Kidney epithelial cell (primary cell): ENCODE measurements around the gene HPS3. TPM values are rescaled to one million over a fixed set of nuclear protein-coding genes. Genes with fewer than 3 reads are reported as not detected.

Experiments
- DNase-seq: peaks from one replicate; pipeline ENCODE4 v3.0.0-alpha.2; 2010; ENCODE audit warnings: low read depth
- H3K27me3 ChIP-seq: 2 replicates; pipeline ENCODE4 v1.6.0; 2011; ENCODE audit warnings: low read length; ENCODE audit not compliant: control insufficient read depth, insufficient read depth
- H3K36me3 ChIP-seq: 2 replicates; pipeline ENCODE4 v1.5.1; 2011; ENCODE audit warnings: low read length; ENCODE audit not compliant: control insufficient read depth, insufficient read depth
- H3K4me3 ChIP-seq: 2 replicates; pipeline ENCODE4 v1.5.1; 2011; ENCODE audit warnings: low read depth, mild to moderate bottlenecking, control low read depth, low read length
- CTCF ChIP-seq: IDR thresholded peaks from 2 replicates; pipeline ENCODE4 v1.5.1; 2011; ENCODE audit warnings: mild to moderate bottlenecking, moderate library complexity, low read length, control low read depth, inconsistent platforms; ENCODE audit not compliant: insufficient read depth, poor library complexity, severe bottlenecking
- total RNA-seq: library from RNA; depleted of rRNA; stranded (reverse); fragments of >200 nt; gene quantifications from 2 replicates; pipeline ENCODE4 v1.2.3, GENCODE V29; 2015

Gene HPS3
- 18.8 and 19.4 TPM in 2 replicates for total RNA-seq

GRCh38 chr3:149129326-149130205, at the start of gene HPS3:
Gene HPS3 (plus strand): TSS chr3:149129638. CDS start chr3:149129724, 86 bp downstream.
- DNase-seq, result peak; percentile 75
- H3K4me3 ChIP-seq, result peak within 1 kb of the TSS; percentile 84
- H3K27me3 ChIP-seq, result no peaks in the 10 kb centered on the region
- no peaks in the 10 kb centered on the region for H3K36me3 ChIP-seq
- TF ChIP-seq CTCF, result no peak

GRCh38 chr3:149080011-149080698, 49.3 kb upstream of the HPS3 start:
- DNase-seq, result no peak
- Histone ChIP-seq H3K36me3 (no peaks in the 10 kb centered on the region), H3K4me3 (no peak overlapping the region), H3K27me3 (no peaks in the 10 kb centered on the region)
- TF ChIP-seq CTCF, result no peak

- TF ChIP-seq CTCF, result no peak
- no peaks in the 10 kb centered on the region for H3K27me3 ChIP-seq
- DNase-seq, result no peak
- H3K36me3 ChIP-seq, result no peaks in the 10 kb centered on the region
- H3K4me3 ChIP-seq, result no peak overlapping the region
Observed at GRCh38 chr3:149080699-149081091, 48.7 kb upstream of the HPS3 start.

GRCh38 chr3:149081772-149082171, 47.7 kb upstream of the HPS3 start:
- TF ChIP-seq CTCF, result no peak
- no peak for DNase-seq
- H3K27me3 ChIP-seq, result no peaks in the 10 kb centered on the region

GRCh38 chr3:149085828-149086231, 43.6 kb upstream of the HPS3 start:
- TF ChIP-seq CTCF, result no peak
- Histone ChIP-seq H3K27me3 (no peaks in the 10 kb centered on the region), H3K36me3 (no peaks in the 10 kb centered on the region), H3K4me3 (peak overlapping the region; percentile 87)
- DNase-seq, result peak; percentile 7

More at GRCh38 chr3:149081772-149082171, 47.7 kb upstream of the HPS3 start:
- Histone ChIP-seq H3K36me3 (no peaks in the 10 kb centered on the region), H3K4me3 (no peak overlapping the region)
